GM21526 (cell line): ENCODE results near the gene SPRYD3.

ENCODE experiments used
- ATAC-seq: cut with Tn5 transposase; IDR thresholded peaks from one replicate; pipeline ENCODE4 v1.9.1; 2021; ENCODE audit warnings: moderate library complexity; ENCODE audit not compliant: unreplicated experiment, low FRiP score

The SPRYD3 gene

DNA sequence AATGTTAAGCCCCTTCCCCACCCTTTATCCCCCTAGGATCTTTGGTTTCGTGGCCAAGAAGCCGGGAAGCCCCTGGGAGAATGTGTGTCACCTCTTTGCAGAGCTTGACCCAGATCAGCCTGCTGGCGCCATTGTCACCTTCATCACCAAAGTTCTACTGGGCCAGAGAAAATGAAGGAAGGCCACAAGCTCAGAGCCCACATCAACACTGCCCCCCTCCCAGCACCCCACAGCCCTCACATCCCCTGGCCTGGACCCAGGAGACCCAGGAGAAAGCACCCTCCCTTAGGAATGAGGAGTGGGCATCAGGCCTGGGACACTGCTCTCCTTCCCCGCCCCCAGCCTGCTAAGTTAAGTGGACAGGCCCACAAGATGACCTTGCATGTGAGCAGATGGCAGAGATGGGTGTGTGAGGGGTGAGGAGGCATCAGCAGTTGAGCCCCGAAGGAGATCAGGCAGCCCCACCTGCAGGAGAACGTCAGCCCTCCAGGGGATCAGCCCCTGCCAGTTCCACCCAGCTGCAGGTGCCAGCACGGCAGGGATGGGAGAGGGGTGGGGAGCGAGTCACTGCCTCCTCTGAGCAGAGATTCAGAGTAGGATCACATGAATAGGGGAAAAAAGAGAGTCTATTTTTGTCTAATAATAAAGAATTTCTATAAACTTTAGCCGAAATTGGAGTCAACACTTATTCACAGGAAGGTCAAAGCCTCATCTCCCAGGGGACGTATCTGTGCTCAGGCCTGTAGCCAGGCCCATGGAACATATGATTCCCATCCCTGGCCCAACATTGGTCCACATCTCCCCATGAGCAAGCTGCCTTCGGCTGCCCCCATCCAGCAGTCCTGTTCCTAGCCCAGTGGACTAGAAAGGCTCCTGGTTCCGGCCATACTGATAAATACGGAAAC lies 15.2 kb downstream of the SPRYD3 start:
- ATAC-seq = no peak

GRCh38 chr12:53062977-53063707 lies 16.0 kb downstream of the SPRYD3 start:
- ATAC-seq = no peak

DNA sequence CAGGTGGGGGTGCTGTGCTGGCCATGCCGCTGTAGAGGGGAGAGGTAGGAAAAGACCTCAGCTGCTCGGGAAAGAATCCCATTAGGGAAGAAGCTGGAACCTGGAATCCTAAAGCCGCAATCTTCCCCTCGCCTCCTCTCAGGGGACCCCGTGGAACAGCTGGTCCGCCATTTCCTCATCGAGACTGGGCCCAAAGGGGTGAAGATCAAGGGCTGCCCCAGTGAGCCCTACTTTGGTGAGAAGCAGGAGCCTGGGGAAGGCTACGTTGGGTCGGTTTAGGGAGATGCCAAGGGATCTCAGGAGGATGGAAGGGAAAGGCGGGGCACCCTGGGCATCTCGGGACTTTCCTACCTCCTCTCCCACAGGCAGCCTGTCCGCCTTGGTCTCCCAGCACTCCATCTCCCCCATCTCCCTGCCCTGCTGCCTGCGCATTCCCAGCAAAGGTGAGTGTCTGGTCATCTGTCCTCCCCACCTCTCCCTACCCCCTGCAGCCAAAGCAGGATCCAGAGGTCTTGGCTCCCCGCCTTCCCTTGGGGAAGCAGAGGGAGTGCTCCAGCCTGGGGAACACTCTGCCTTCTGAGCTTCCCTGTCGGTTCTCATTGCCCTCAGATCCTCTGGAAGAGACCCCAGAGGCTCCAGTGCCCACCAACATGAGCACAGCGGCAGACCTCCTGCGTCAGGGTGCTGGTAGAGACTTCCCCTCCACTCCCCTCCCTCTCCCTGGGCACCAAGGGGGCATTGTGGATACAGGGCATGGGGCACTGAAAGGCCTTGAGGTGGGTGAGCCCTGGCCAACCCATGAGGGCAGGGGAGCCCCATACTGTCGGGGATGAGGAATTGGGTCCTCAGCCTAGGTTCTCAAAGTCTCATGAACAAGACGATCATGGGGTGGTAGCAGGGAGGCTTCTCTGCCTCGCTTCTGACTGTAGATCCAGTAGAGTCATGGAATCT lies 16.9 kb downstream of the SPRYD3 start:
- ATAC-seq = no peak

DNA sequence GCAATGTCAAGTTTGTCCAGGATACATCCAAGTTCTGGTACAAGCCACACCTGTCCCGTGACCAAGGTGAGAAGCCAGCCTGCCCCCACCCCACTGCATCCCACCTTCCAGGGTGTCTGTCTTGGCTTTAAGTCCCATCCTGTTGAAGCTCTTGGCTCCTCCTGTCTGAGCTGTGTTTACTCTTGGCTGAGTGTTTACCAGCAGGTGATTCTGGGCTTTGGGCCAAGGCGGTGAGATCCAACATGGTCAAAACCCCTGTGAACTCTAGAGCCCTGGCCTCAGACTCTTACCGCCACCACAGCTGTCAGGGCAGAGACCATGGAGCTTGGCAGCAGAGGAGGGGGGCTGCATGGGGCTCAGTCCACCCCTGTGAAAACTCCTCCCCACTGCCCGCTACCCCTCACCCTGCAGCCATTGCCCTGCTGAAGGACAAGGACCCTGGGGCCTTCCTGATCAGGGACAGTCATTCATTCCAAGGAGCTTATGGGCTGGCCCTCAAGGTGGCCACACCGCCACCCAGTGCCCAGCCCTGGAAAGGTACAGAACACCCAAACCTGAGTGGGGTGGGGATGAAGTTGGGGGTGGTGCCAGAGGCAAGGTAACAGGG lies 17.7 kb downstream of the SPRYD3 start:
- ATAC-seq = no peak

GRCh38 chr12:53060721-53061276 lies 18.4 kb downstream of the SPRYD3 start:
- ATAC-seq = no peak

DNA sequence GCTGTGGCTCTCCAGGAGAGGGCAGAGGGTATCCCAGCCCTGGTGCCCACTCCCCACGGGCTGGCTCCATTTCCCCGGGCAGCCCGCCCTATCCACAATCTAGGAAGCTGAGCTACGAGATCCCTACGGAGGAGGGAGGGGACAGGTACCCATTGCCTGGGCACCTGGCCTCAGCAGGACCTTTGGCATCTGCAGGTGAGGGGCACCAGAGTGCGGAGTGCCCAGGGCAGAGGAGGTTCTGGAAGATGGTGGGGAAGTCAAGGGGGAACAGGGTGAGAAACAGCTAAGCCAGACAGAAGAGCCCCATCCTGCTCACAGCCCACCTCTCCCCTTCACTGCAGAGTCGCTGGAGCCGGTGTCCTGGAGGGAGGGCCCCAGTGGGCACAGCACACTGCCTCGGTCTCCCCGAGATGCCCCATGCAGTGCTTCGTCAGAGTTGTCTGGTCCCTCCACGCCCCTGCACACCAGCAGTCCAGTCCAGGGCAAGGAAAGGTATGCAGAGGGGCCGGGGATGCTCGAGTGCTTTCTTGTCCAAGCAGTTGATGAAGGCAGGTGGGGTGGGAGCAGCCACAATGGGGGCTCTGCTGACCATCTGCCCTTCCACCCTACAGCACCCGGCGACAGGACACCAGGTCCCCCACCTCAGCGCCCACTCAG lies 19.0 kb downstream of the SPRYD3 start:
- ATAC-seq = no peak

DNA sequence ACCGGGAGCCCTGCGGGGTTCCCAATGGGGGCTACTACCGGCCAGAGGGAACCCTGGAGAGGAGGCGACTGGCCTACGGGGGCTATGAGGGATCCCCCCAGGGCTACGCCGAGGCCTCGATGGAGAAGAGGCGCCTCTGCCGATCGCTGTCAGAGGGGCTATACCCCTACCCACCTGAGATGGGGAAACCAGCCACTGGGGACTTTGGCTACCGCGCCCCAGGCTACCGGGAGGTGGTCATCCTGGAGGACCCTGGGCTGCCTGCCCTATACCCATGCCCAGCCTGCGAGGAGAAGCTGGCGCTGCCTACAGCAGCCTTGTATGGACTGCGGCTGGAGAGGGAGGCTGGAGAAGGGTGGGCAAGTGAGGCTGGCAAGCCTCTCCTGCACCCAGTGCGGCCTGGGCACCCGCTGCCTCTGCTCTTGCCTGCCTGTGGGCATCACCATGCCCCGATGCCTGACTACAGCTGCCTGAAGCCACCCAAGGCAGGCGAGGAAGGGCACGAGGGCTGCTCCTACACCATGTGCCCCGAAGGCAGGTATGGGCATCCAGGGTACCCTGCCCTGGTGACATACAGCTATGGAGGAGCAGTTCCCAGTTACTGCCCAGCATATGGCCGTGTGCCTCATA lies 19.6 kb downstream of the SPRYD3 start:
- ATAC-seq = no peak

DNA sequence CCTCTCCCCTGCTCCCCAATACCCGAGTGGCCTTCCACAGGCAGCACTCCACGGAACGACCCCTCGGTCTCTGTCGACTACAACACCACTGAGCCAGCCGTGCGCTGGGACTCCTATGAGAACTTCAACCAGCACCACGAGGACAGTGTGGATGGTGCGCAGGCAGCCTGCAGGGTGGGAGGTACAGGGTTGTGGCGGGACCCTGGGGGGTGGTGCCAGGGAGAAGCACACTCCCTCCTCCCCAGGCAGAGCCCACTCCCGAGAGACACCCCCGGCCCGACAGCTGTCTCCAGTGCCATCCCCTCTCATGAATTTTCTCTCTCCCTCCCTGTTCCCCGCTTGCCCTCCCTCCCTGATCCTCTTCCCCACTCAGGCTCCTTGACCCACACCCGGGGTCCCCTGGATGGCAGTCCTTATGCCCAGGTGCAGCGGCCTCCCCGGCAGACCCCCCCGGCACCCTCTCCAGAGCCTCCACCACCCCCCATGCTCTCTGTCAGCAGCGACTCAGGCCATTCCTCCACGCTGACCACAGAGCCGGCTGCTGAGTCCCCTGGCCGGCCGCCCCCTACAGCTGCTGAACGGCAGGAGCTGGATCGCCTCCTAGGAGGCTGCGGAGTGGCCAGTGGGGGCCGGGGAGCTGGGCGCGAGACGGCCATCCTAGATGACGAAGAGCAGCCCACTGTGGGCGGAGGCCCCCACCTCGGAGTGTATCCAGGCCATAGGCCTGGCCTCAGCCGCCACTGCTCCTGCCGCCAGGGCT lies 20.3 kb downstream of the SPRYD3 start:
- ATAC-seq = no peak

DNA sequence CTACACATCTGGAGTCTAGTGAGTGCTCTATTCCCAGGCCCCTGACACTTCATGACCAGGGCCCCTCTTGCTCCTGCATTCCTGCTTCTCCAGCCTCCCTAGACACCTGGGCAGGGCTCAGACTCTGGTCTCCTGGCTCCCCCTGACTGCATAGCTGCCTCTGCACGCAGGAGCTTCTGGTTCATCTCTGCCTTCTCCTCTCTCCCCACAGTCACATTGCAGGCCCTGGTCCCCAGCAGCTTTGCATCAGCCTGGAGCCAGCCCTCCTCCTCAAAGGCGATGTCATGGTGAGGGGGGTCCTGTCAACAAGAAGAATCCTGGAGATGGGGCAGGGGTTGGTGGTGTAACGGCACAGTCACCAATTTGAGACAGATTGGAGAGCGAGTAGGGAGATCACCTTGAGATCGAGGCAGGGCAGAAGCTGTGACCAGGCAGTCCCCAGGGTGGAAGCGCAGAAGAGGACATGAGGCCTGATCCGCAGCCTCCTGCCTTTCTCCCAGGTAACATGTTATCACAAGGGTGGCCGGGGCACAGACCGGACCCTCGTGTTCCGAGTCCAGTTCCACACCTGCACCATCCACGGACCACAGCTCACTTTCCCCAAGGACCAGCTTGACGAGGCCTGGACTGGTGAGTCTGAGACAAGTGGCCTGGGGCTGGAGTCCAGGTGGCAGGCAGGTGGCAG lies 21.2 kb downstream of the SPRYD3 start:
- no peak for ATAC-seq

- no peak for ATAC-seq
Measured at GRCh38 chr12:53056901-53057300, 22.3 kb downstream of the SPRYD3 start.

DNA sequence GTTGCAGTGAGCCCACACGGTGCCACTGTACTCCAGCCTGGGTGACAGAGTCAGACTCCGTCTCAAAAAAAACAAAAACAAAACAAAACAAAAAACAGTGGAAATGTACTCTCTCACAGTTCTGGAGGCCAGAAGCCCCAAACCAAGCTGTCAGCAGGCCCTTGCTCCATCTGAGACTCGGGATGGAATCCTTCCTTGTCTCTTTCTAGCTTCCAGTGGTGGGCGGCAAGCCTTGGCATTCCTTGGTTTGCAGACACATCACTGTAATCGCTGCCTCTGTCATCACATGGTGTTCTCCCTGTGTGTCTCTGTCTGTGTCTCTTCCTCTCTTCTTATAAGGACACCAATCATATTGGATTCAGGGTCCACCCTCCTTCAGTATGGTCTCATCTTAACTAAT lies 22.9 kb downstream of the SPRYD3 start:
- no peak for ATAC-seq

DNA sequence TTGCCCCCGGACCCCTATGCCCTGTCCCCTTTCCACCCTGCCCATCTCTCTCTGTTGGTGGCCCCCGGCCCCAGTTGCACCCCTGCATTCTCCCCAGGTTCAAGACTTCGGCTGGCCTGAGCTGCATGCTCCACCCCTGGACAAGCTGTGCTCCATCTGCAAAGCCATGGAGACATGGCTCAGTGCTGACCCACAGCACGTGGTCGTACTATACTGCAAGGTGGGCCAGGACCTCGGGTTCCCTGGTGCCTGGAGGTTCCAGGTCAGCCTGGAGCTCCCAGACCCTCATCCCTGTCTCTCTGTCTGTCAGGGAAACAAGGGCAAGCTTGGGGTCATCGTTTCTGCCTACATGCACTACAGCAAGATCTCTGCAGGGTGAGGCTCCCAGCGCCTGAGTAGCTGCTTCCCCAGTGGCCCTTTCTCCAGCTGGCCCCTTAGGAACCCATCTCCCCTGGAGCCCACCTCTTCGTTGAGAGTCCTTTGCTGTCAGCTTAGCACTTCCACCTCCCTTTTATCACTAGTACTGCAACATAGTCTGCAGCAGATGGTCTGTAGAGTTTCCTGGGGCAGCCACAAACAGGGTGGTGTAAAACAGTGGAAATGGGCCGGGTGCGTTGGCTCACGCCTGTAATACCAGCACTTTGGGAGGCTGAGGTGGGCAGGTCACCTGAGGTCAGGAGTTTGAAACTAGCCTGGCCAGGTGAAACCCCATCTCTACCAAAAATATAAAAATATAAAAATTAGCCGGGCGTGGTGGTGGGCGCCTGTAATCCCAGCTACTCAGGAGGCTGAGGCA lies 23.5 kb downstream of the SPRYD3 start:
- ATAC-seq = no peak

GRCh38 chr12:53054112-53054878 lies 24.9 kb downstream of the SPRYD3 start:
- ATAC-seq = peak; percentile 74

GRCh38 chr12:53053218-53054111 lies 25.7 kb downstream of the SPRYD3 start:
- no peak for ATAC-seq
